Measurements from ENCODE around the gene KLHL17.

KLHL17 gene

GRCh38 chr1:964691-965525 lies 4.5 kb downstream of the KLHL17 start:
- no peak for ATAC-seq
- H3K27ac Mint-ChIP-seq: no peak overlapping the region

GRCh38 chr1:965526-966134 lies 5.2 kb downstream of the KLHL17 start:
- peak overlapping the region; percentile 26 for H3K4me3 Mint-ChIP-seq
- no peak overlapping the region for H3K27ac Mint-ChIP-seq
- peaks cover 10% of the 10 kb centered on the region for H3K27me3 Mint-ChIP-seq
- ATAC-seq: no peak
- H3K36me3 Mint-ChIP-seq: peaks cover 4% of the 10 kb centered on the region
- H3K9me3 Mint-ChIP-seq: no peaks in the 10 kb centered on the region
- peaks cover 12% of the 10 kb centered on the region for H3K4me1 Mint-ChIP-seq

More at GRCh38 chr1:964691-965525, 4.5 kb downstream of the KLHL17 start:
- H3K9me3 Mint-ChIP-seq: no peaks in the 10 kb centered on the region
- peaks cover 10% of the 10 kb centered on the region for H3K27me3 Mint-ChIP-seq
- peaks cover 12% of the 10 kb centered on the region for H3K4me1 Mint-ChIP-seq
- peaks cover 4% of the 10 kb centered on the region for H3K36me3 Mint-ChIP-seq
- no peak overlapping the region for H3K4me3 Mint-ChIP-seq

DNA sequence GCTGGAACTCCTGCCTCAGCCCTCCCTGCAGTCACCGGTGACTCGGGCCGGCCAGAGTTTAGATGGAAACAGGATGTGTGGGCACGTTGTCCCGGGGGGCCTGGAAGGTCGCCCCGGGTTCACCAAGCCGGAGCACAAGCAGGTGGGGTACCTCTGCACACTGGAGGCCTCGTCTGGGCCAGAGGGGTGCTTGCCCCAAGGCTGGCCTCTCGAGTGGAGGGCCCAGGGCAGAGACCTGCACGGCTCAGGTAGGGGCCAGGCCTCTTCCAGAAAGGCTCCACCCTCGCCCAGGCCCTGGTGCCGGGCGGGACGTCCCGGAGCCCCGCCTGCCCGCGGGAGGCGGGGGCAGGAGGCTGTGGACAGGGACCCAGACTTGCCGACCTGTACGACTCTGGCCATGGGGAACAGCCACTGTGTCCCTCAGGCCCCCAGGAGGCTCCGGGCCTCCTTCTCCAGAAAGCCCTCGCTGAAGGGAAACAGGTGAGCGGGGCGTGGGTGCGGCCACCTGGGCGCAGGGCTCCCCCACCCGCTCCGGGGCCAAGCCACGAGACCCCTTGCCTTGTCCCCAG lies 5.8 kb downstream of the KLHL17 start, which contains the start of gene PLEKHN1:
TSS of gene PLEKHN1 (plus strand) at position 348 of the 569 bp plus-strand sequence. CDS start at position 398, 50 bp downstream.
- Mint-ChIP-seq H3K4me1 (peaks cover 12% of the 10 kb centered on the region), H3K27ac (no peak within 1 kb of the TSS), H3K27me3 (peaks cover 11% of the 10 kb centered on the region), H3K9me3 (no peaks in the 10 kb centered on the region), H3K36me3 (peaks cover 4% of the 10 kb centered on the region), H3K4me3 (peak within 1 kb of the TSS; percentile 83)
- peak; percentile 62 for ATAC-seq

- no peaks in the 10 kb centered on the region for H3K9me3 Mint-ChIP-seq
- peaks cover 17% of the 10 kb centered on the region for H3K27me3 Mint-ChIP-seq
These were observed 6.4 kb downstream of the KLHL17 start for GRCh38 chr1:966704-967300.

GRCh38 chr1:967466-968343 lies 7.3 kb downstream of the KLHL17 start:
- Mint-ChIP-seq H3K4me3 (no peak overlapping the region), H3K27ac (no peak overlapping the region), H3K4me1 (no peaks in the 10 kb centered on the region), H3K27me3 (peaks cover 26% of the 10 kb centered on the region), H3K9me3 (no peaks in the 10 kb centered on the region), H3K36me3 (no peaks in the 10 kb centered on the region)
- ATAC-seq: no peak

More at GRCh38 chr1:966704-967300, 6.4 kb downstream of the KLHL17 start:
- peak; percentile 80 for ATAC-seq
- H3K4me3 Mint-ChIP-seq: peak overlapping the region; percentile 83
- peaks cover 4% of the 10 kb centered on the region for H3K36me3 Mint-ChIP-seq
- no peak overlapping the region for H3K27ac Mint-ChIP-seq
- peaks cover 6% of the 10 kb centered on the region for H3K4me1 Mint-ChIP-seq

GRCh38 chr1:969260-969855 lies 9.0 kb downstream of the KLHL17 start:
- Mint-ChIP-seq H3K4me1 (no peaks in the 10 kb centered on the region), H3K9me3 (no peaks in the 10 kb centered on the region), H3K36me3 (no peaks in the 10 kb centered on the region), H3K4me3 (no peak overlapping the region), H3K27ac (no peak overlapping the region), H3K27me3 (peaks cover 42% of the 10 kb centered on the region)
- no peak for ATAC-seq

- H3K9me3 Mint-ChIP-seq: no peaks in the 10 kb centered on the region
- H3K4me1 Mint-ChIP-seq: no peaks in the 10 kb centered on the region
- H3K27ac Mint-ChIP-seq: no peak overlapping the region
- peaks cover 53% of the 10 kb centered on the region for H3K27me3 Mint-ChIP-seq
- ATAC-seq: no peak
- H3K4me3 Mint-ChIP-seq: no peak overlapping the region
- H3K36me3 Mint-ChIP-seq: no peaks in the 10 kb centered on the region
These were observed 10.0 kb downstream of the KLHL17 start for GRCh38 chr1:970242-970972.

DNA sequence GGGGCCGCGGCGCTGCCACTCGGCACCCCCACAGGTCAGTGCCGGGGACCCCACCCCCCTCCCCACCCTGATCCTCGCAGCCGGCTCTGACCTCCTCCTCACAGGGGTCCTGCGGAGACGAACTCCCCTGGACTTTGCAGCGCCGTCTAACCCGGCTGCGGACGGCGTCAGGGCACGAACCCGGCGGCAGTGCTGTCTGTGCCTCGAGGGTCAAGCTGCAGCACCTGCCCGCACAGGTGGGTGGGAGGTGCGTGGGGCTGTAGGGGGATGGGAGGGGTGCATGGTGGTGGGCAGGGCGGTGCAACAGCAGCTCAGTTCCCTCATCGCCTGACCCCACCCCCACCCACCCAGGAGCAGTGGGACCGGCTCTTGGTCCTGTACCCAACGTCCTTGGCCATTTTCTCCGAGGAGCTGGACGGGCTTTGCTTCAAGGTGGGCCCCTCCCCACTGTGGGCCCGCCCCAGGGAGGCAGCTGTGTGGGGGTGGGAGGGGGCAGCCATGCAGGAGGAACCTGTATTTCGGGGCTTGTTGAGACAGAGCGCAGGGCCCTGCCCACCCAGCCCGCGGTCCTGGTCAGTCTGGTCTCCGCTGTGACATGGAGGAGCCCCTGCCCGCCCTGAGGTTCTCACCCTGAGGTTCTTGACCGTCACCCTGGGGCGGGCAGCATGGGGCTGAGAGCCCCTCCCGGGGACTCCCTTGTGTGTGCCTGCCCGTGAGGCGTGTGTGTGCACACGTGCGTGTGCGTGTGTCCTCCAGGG lies 10.8 kb downstream of the KLHL17 start:
- no peaks in the 10 kb centered on the region for H3K9me3 Mint-ChIP-seq
- peaks cover 7% of the 10 kb centered on the region for H3K4me1 Mint-ChIP-seq
- H3K4me3 Mint-ChIP-seq: no peak overlapping the region
- no peak overlapping the region for H3K27ac Mint-ChIP-seq
- peaks cover 60% of the 10 kb centered on the region for H3K27me3 Mint-ChIP-seq
- no peaks in the 10 kb centered on the region for H3K36me3 Mint-ChIP-seq
- ATAC-seq: no peak

- H3K9me3 Mint-ChIP-seq: no peaks in the 10 kb centered on the region
- H3K27ac Mint-ChIP-seq: no peak overlapping the region
- ATAC-seq: no peak
- peaks cover 7% of the 10 kb centered on the region for H3K4me1 Mint-ChIP-seq
- H3K27me3 Mint-ChIP-seq: peaks cover 61% of the 10 kb centered on the region
- H3K4me3 Mint-ChIP-seq: no peak overlapping the region
- no peaks in the 10 kb centered on the region for H3K36me3 Mint-ChIP-seq
These were observed 11.5 kb downstream of the KLHL17 start for GRCh38 chr1:971751-972506.

- H3K4me1 Mint-ChIP-seq: peaks cover 7% of the 10 kb centered on the region
- no peak for ATAC-seq
- H3K9me3 Mint-ChIP-seq: no peaks in the 10 kb centered on the region
- H3K36me3 Mint-ChIP-seq: no peaks in the 10 kb centered on the region
- no peak overlapping the region for H3K27ac Mint-ChIP-seq
- peaks cover 63% of the 10 kb centered on the region for H3K27me3 Mint-ChIP-seq
- H3K4me3 Mint-ChIP-seq: no peak overlapping the region
These were observed 12.5 kb downstream of the KLHL17 start for GRCh38 chr1:972726-973458.

DNA sequence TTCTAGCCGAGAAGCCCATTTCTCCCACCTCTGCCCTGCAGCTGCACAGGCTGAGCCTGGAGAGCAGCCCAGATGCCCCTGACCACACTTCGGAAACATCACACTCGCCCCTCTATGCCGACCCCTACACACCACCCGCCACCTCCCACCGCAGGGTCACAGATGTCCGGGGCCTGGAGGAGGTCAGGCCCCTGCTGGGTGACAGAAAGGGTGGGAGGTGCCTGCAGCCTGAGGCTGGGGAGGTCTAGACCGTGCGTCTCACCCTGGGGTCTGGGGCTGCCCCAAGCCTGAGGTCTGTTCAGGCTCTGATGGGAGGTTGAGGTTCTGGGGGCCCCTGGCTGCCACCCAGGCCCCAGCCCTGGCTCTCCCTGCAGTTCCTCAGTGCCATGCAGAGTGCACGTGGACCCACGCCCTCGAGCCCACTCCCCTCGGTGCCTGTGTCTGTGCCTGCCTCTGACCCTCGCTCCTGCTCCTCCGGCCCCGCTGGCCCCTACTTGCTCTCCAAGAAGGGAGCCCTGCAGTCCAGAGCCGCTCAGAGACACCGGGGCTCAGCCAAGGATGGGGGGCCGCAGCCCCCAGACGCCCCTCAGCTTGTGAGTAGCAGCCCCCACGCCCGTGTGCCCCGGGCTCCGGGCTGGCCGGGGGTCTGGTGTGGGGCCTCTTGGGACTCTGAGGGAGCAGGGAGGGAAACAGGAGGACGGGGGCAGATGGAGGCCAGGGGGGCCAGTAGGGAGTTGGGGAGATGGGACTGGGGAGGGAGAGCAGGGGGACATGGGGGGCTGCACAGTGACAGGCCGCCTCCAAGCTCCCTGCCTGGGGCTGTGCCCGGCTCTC lies 13.3 kb downstream of the KLHL17 start:
- peaks cover 64% of the 10 kb centered on the region for H3K27me3 Mint-ChIP-seq
- H3K4me1 Mint-ChIP-seq: peaks cover 12% of the 10 kb centered on the region
- H3K27ac Mint-ChIP-seq: no peak overlapping the region
- H3K36me3 Mint-ChIP-seq: peaks cover 5% of the 10 kb centered on the region
- H3K9me3 Mint-ChIP-seq: no peaks in the 10 kb centered on the region
- ATAC-seq: no peak
- H3K4me3 Mint-ChIP-seq: no peak overlapping the region

All from stimulated activated memory B cell treated with anti-CD40 and anti-IgM and Interleukin-4, amounts not matched to agents 10 μg/mL and 1 μg/mL and 100 μg/mL, for 72 hours (primary cell).